Measurements from ENCODE around the gene ZNF207. TPM values are rescaled to one million over a fixed set of nuclear protein-coding genes. Genes with fewer than 3 reads are reported as not detected.

ZNF207 gene
- total RNA-seq, 1 experiment from 2014 or later: 84.6 TPM

- DNase-seq (no peak), ATAC-seq (no peak)
- H3K4me2 ChIP-seq (ENCODE audit: low read length): no peak overlapping the region
- no peaks in the 10 kb centered on the region for H3K9me3 ChIP-seq (ENCODE audit: low read length)
- no peaks in the 10 kb centered on the region for H3K27me3 ChIP-seq (ENCODE audit: low read length)
- H3K79me2 ChIP-seq (ENCODE audit: low read length): no peaks in the 10 kb centered on the region
- no TSS peak for BruUV-seq (replicated peaks)
- no peaks in the 10 kb centered on the region for H3K4me1 ChIP-seq (ENCODE audit: insufficient read depth, low read length)
- H3K4me3 ChIP-seq (ENCODE audit: low read length): no peak overlapping the region
- TF ChIP-seq EZH2phosphoT487 (IDR thresholded peaks at IDR 0.05; ENCODE audit: borderline replicate concordance, low read length) (no peak), CTCF (conservative IDR thresholded peaks at IDR 0.05; ENCODE audit: low read depth, low read length) (no peak), EZH2 (IDR thresholded peaks at IDR 0.05; ENCODE audit: low read length, unreplicated experiment) (no peak)
- ChIA-PET CTCF (no interaction called here), POLR2A (ENCODE audit: unreplicated experiment) (no interaction called here)
- H4K20me1 ChIP-seq (ENCODE audit: low read length): no peaks in the 10 kb centered on the region
- no peak overlapping the region for H2AFZ ChIP-seq (ENCODE audit: low read length)
- H3K36me3 ChIP-seq (ENCODE audit: low read depth, low read length): peaks cover 7% of the 10 kb centered on the region; the same call in 1 of the 2 replicates
- intact Hi-C loops (cut with micrococcal nuclease): no loop called here
- no peak overlapping the region for H3K27ac ChIP-seq (ENCODE audit: low read length)
- H3K9ac ChIP-seq (ENCODE audit: low read length): no peak overlapping the region
- no peaks in the 10 kb centered on the region for H3K9me2 ChIP-seq (replicated peaks; ENCODE audit: low read length)
- no peaks in the 10 kb centered on the region for H3F3A ChIP-seq (ENCODE audit: low read length, unreplicated experiment)
These were observed 16.8 kb upstream of the ZNF207 start for GRCh38 chr17:32333187-32333586.

DNA sequence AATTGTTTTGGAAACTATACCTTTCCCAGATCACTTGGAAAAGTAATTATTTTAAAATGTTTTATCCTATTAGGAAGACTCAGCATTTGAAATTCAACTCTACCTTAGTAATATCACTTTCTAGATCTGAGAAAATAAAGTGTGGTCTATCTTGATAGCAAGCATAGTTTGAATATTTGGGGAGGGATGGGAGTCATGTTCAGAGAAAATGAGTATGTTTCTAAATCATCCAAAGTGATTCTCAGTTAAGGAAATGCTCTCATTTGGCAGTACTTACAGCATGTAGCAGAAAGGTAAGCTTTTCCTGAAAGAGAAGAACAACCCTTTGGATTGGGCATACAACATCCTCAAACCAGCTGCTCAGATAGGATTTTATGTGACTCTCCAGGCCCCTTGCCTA, 14.9 kb upstream of the ZNF207 start:
- no peak overlapping the region for H3K27ac ChIP-seq (ENCODE audit: low read length)
- H3K36me3 ChIP-seq (ENCODE audit: low read depth, low read length): peaks cover 10% of the 10 kb centered on the region; the same call in 1 of the 2 replicates
- H4K20me1 ChIP-seq (ENCODE audit: low read length): no peaks in the 10 kb centered on the region
- no peaks in the 10 kb centered on the region for H3K27me3 ChIP-seq (ENCODE audit: low read length)
- no TSS peak for BruUV-seq (replicated peaks)
- H3F3A ChIP-seq (ENCODE audit: low read length, unreplicated experiment): no peaks in the 10 kb centered on the region
- H3K4me1 ChIP-seq (ENCODE audit: insufficient read depth, low read length): no peaks in the 10 kb centered on the region
- no peaks in the 10 kb centered on the region for H3K9me3 ChIP-seq (ENCODE audit: low read length)
- H3K9me2 ChIP-seq (replicated peaks; ENCODE audit: low read length): no peaks in the 10 kb centered on the region
- ATAC-seq: no peak
- H3K79me2 ChIP-seq (ENCODE audit: low read length): no peaks in the 10 kb centered on the region
- DNase-seq: no peak
- CTCF ChIA-PET: interaction anchor here (0.7 kb wide), 1 partner anchor 128 kb away, joined by 3 read pairs; no protein-coding TSS in a partner anchor
- TF ChIP-seq CTCF (conservative IDR thresholded peaks at IDR 0.05; ENCODE audit: low read depth, low read length): no peak
- no peak for TF ChIP-seq EZH2phosphoT487 (IDR thresholded peaks at IDR 0.05; ENCODE audit: borderline replicate concordance, low read length)
- TF ChIP-seq EZH2 (IDR thresholded peaks at IDR 0.05; ENCODE audit: low read length, unreplicated experiment): no peak
- intact Hi-C loops (cut with micrococcal nuclease): no loop called here
- no peak overlapping the region for H2AFZ ChIP-seq (ENCODE audit: low read length)
- H3K4me2 ChIP-seq (ENCODE audit: low read length): no peak overlapping the region
- H3K4me3 ChIP-seq (ENCODE audit: low read length): no peak overlapping the region
- no peak overlapping the region for H3K9ac ChIP-seq (ENCODE audit: low read length)
- POLR2A ChIA-PET (ENCODE audit: unreplicated experiment): no interaction called here

GRCh38 chr17:32335687-32336086, 14.3 kb upstream of the ZNF207 start:
- TF ChIP-seq EZH2 (IDR thresholded peaks at IDR 0.05; ENCODE audit: low read length, unreplicated experiment): no peak
- no peak for TF ChIP-seq EZH2phosphoT487 (IDR thresholded peaks at IDR 0.05; ENCODE audit: borderline replicate concordance, low read length)
- TF ChIP-seq CTCF (conservative IDR thresholded peaks at IDR 0.05; ENCODE audit: low read depth, low read length): no peak
- Histone ChIP-seq H3K27me3 (ENCODE audit: low read length) (no peaks in the 10 kb centered on the region), H3K27ac (ENCODE audit: low read length) (no peak overlapping the region), H3K9ac (ENCODE audit: low read length) (no peak overlapping the region), H4K20me1 (ENCODE audit: low read length) (no peaks in the 10 kb centered on the region), H3K9me3 (ENCODE audit: low read length) (no peaks in the 10 kb centered on the region), H3K36me3 (ENCODE audit: low read depth, low read length) (peaks cover 10% of the 10 kb centered on the region; the same call in 1 of the 2 replicates), H2AFZ (ENCODE audit: low read length) (no peak overlapping the region), H3K4me2 (ENCODE audit: low read length) (no peak overlapping the region), H3F3A (ENCODE audit: low read length, unreplicated experiment) (no peaks in the 10 kb centered on the region), H3K79me2 (ENCODE audit: low read length) (peaks cover 2% of the 10 kb centered on the region), H3K9me2 (replicated peaks; ENCODE audit: low read length) (no peaks in the 10 kb centered on the region), H3K4me3 (ENCODE audit: low read length) (no peak overlapping the region), H3K4me1 (ENCODE audit: insufficient read depth, low read length) (no peaks in the 10 kb centered on the region)
- POLR2A ChIA-PET (ENCODE audit: unreplicated experiment): no interaction called here
- DNase-seq (no peak), ATAC-seq (no peak)
- intact Hi-C loops (cut with micrococcal nuclease): no loop called here
- BruUV-seq (replicated peaks): no TSS peak
- CTCF ChIA-PET: interaction anchor here (0.7 kb wide), 1 partner anchor 127 kb away, joined by 3 read pairs; no protein-coding TSS in a partner anchor
